Activated naive CD4-positive, alpha-beta T cell treated with Interleukin-2 at 50 U/mL for 16 hours (primary cell): ENCODE measurements around the gene HSDL1.

Source experiments
- DNase-seq: peaks from one replicate; pipeline ENCODE4 v3.0.0-alpha.2; 2020

The HSDL1 gene

GRCh38 chr16:84104231-84104630 is 40.7 kb downstream of the HSDL1 start:
- no peak for DNase-seq

DNA sequence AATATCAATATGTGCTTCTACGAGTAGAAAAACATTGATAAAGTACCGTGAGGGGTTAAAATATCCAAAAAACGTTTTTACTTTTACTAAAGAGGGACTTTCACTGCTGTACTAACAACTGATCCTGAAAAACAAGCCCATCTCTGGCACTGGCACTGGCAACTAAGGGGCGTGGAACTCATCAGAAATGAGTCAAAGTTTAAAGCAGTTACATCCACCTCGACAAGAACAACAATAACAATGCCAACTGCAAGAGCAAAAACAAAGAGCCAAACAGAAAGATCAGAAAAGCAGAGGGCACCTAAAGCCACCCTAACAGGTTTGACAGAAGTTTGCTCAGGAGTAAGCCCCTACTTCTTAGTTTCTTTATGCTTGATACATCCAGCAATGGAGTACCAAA is 41.3 kb downstream of the HSDL1 start:
- no peak for DNase-seq

- no peak for DNase-seq
These were observed 46.0 kb downstream of the HSDL1 start for GRCh38 chr16:84098939-84099338.

DNA sequence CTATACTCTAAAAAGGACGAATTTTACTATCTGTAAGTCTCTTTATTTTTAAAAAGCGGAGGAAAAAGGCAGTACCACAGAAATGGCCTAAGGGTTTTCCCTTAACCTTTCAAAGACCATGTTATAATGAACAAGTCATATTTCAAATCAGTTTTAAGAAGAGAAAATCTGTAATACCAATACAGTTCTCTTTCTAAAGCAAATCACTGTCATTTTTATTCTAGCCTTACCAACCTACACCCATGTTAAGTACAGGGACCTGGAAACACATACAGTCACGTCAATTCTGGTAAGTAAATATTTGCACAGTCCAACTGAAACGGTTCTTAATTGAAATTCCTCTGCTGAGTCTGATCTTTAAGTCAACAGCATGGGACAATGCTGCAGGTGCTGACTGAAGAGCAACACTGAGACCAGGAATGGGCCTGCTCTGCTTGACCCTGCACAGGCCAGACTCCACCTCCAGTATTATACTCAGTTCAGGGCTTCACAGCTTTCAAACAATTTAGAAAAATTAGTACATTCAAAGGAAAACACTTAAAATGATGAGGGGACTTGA is 48.5 kb downstream of the HSDL1 start:
- DNase-seq, result no peak

- no peak for DNase-seq
These were observed 49.5 kb downstream of the HSDL1 start for GRCh38 chr16:84095466-84095865.

GRCh38 chr16:84093879-84094270 is 51.1 kb downstream of the HSDL1 start:
- DNase-seq, result no peak

DNA sequence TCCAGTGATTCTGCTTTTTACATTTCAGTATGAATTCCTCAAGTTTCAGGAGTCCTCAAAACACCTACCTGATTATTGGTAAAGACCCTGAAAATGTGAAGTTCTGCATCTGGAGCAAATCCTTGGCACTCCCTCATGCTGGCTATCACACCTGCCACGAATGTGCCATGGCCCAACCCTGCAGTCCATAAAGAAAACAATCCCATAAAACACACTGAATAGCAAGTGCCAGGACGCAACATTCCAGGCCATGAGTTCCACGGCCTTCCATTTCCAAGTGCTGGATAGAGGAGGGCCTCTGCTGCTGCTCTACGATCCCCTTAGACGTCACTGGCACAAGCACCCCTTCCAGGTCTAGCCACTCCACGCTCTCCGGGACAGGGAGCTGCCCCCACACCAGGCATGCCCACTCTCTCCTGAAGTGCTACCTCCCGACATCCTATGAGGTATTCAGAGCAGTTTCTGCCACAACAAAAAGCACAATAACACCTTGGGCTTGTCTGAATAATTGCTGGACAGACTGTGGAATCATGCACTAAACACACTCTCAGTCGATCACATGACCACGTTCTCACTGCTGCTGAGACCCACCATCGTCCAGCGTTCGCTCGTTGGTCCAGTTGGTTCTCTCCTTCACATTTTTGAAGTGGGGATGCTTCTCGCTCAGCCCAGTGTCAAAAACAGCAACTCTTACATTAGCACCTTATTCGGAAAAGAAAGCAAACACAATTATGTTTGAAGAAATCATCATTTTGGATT is 51.7 kb downstream of the HSDL1 start:
- DNase-seq, result no peak

GRCh38 chr16:84091460-84091859 is 53.5 kb downstream of the HSDL1 start:
- DNase-seq, result no peak

- no peak for DNase-seq
These were observed 54.8 kb downstream of the HSDL1 start for GRCh38 chr16:84090211-84090610.

GRCh38 chr16:84088695-84089395 is 56.1 kb downstream of the HSDL1 start:
- peak; percentile 45 for DNase-seq

- DNase-seq, result no peak
These were observed 57.4 kb downstream of the HSDL1 start for GRCh38 chr16:84087466-84088151.

- DNase-seq, result no peak
These were observed 58.0 kb downstream of the HSDL1 start for GRCh38 chr16:84087001-84087400.

GRCh38 chr16:84086341-84086740 is 58.6 kb downstream of the HSDL1 start:
- DNase-seq, result no peak

DNA sequence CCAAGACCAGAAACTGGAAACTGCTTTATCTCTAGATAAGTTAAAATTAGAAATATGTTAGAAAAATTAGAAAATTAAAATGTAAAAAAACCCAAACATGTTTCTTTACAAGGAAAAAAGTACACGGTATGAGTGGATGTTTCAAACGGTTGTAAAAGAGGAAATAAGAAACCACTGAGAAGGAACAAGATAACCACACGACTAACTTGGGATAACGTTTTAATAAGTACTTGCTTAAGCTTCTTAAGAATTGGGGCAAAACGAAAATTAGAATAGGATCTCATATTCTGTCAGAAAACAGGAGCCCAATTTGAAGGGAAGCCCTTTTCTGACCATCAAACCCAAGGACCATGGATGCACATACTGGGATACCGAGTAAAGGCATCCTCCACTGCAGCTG is 59.2 kb downstream of the HSDL1 start:
- DNase-seq, result no peak

DNA sequence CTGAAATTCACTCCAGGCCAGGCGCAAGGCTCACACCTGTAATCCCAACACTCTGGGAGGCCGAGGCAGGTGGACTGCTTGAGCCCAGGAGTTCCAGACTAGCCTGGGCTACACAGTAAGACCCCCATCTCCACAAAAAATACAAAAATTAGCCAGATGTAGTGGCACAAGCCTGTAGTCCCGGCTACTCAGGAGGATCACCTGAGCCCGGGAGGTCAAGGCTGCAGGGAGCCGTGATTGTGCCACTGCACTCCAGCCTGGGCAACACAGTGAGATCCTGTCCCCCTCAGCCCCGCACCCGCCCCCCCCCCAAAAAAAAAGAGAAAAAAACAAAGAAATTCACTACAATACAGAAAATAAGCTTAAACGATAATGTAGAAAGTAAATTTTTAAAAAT is 59.7 kb downstream of the HSDL1 start:
- DNase-seq, result no peak

DNA sequence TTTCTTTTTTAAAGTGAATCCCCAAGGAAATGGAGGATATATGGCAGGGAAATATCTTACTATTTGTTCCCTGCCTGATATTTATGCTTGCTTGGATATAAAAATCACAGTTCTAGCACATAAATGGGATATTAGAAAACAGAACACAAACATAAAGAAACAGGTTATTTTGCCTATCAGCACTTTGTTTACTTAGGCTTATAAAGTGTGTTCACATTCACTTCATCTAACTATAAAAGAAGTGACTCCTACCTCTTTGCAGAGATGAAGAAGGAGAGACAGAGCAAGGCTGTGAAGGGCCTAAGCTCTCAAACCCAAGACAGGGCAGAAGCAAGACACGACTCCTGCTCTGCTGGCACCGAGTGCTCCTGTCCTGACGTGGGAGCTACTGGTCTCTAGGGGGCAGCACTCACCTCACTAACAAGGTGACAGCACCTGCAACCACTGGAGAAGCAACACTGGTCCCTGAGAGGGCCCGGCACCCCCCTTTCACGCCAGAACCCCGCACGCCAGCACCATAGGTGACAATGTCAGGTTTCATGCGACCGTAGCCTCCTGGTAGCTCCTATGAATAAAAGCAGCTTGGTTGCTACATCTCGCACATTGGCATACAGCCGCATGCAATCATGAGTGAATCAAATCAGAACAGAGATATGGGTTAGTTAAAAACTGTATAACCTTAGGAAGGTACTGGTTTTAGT is 60.3 kb downstream of the HSDL1 start:
- peak; percentile 70 for DNase-seq

DNA sequence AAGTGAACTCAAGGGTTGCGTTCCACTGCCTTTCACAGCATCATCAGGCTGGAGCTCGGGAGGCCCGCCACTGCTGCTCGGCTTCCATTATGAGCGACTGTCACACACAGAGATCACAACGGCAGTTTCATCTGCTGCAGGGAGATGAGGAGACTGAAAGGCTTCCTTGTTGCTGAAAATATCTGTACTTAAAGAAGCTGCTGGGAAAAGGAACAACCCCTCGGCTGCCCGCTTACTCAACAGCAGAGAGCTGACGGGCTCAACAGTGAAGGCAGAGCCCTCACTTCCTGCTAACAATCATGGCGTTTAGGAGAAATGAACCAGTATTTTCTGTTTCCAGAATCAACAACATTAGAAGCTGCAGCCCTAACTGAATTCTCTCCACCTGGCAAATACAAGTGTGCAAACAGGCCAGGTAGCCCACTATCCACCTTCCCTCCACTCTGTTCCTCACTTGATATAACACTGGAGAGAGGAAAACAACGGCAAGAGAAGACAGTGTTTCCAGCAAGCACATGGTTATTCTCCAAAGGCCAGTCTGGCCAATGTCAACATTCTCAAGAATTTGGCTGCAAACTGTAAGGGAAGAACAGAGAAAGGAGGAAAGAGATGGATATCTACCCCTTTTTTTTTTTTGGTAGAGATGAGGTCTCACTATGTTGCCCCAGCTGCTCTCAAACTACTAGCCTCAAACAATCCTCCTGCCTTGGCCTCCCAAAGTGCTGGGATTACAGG is 62.0 kb downstream of the HSDL1 start:
- no peak for DNase-seq

DNA sequence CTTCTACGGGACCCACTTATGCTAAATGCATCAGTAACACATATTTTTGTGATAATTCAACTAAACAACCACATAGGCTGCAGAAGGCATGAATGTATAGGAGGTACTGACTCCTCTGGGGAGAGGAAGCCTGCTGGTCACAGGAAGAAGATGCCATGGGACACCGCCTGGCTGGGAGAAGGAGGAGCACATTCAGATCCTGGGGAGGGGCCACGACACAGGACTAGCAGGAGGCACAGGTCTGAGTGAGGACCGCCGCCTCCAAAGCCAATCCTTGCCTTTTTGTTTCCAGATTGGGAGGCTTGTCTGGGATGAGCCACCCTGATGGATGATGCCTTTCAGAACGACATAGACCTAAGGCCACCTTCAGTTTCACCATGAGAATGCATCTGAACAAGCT is 62.9 kb downstream of the HSDL1 start:
- DNase-seq, result no peak

GRCh38 chr16:84081446-84081989 is 63.5 kb downstream of the HSDL1 start:
- DNase-seq, result no peak

GRCh38 chr16:84080813-84081212 is 64.2 kb downstream of the HSDL1 start:
- no peak for DNase-seq

DNA sequence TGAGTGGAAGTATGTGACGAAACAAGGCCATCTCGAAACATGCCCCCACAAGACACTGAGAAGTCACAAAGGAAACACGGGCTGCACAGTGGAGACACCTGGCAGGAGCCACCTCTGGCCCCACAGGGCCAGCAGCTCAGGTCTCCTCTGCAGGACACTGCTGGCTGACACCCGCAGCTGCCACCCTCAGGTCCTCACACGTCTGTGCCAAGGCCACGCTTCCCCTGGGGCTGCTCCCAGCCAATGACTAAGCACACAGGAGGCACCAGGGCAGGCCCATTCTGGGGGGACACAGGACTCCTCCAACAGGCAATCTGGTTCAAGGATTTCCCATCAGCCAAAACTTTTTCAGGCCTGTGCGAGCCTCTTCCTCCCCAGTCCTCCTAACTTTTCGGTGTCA is 64.6 kb downstream of the HSDL1 start:
- no peak for DNase-seq

GRCh38 chr16:84079664-84080063 is 65.3 kb downstream of the HSDL1 start:
- no peak for DNase-seq
